NCI-H1105 treated with DMSO at 0.1 percent for 48 hours (cell line): Measurements from ENCODE around the gene EPAS1.

Experiments
- DNase-seq: peaks from one replicate; lab custom pipeline; 2025; lab: John Stamatoyannopoulos, UW

EPAS1 gene

GRCh38 chr2:46340740-46341420, 43.7 kb downstream of the EPAS1 start:
- DNase-seq, result no peak

DNA sequence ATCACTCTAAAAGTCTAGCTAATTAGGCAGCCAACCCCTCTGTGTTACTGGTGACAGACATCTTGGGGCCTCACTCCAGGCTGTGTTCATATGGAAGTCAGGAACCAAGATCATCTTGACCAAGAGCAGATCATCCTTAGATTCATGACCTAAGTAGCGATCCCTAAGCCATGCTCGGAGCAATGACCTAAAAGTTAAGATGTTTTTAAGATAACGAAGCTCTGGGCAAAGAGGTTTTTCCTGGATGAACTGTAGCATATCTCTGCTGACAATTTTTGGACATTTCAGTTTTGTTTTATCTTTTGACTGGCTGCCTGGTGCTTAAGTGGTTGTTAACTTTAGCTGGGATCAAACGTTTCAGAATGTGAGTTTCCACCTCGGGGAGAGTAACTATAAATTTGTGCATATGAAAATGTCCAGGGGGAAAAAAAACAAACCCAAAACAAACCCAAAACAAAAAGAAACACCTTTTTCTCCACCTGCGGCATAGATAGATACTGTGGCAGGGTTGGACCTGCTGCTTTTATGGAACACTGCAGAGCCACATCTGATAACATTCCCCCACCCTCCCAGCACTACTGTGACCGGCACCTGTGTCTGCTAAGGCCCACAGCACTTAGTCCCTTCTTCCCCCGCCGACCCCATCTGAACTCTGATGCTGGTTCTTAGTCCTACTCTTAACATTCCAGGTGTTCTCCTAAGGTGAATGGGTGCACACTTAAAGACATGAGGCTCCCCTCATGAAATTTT, 45.5 kb downstream of the EPAS1 start:
- DNase-seq, result no peak

DNA sequence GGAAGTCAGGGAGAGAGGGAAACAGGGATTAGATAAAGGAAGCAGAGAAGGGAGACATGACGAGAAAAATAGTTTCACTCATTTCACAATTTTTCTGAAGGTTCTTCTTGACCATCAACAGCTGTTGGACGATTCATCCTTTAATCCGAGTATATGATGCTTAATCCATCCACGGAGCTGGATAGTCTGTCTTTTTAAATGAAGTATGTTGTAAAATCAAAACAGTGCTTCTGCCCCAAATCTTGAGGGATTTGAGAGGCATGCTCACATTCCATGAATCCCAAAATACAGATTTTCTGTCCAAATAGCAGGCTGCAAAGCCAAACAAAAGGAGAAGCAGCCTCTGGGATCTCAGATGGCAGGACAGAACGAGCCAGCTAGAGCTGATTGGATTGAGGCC, 47.5 kb downstream of the EPAS1 start:
- DNase-seq, result no peak

- DNase-seq, result no peak
Measured at GRCh38 chr2:46345775-46346174, 48.6 kb downstream of the EPAS1 start.

- no peak for DNase-seq
Measured at GRCh38 chr2:46346719-46347118, 49.5 kb downstream of the EPAS1 start.

DNA sequence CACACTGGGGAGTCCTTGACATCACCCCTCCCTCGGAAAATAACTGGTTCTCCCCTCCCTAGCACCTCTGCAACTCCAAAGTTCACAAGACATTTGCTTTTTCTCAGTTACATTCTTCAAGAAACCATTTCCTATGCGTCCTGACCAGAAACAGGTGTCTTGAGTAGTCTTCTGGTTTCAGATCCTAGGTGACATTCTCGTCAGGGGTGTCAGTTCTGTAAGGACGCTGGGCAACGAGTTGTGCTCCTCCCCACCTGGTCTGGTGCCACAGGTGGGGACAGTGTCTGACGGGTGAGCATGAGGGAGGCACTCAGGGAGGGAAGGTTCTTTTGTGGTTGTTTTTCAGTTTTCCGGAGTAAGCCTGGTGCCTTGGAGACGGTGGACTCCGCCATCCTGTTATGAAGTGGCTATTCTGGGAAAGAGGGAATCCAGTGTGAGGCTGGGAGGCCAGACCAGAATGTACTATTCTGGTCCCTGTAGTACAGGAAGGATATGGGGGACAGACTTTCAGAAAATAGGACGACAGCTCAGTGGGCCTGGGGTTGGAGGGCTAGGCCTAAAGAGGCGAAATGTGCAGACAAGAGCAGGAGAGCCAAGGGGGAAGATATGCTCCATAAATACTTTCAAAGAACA, 50.6 kb downstream of the EPAS1 start:
- no peak for DNase-seq

DNA sequence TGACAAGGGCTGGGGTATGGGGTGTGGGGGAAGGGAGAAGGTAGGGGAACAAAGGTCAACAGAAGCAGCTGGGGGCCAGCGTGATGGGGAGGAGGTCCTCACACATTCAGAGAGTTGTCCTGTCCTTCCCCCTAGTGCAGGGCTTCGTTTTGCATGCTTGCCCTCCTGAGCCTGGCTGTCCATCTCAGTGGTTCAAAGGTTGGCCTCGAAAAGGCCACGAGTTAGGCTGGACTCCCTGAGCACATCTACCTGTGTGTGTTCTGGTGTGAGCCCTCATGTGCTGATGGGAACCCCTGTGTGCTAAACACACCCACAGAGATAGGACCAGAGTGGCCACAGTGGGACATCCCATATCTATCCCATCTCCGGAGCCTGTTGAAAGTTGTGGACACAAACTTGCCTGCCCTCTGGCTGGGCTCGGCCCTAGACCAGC, 51.9 kb downstream of the EPAS1 start:
- DNase-seq, result no peak

- no peak for DNase-seq
Measured at GRCh38 chr2:46350029-46350689, 53.0 kb downstream of the EPAS1 start.

DNA sequence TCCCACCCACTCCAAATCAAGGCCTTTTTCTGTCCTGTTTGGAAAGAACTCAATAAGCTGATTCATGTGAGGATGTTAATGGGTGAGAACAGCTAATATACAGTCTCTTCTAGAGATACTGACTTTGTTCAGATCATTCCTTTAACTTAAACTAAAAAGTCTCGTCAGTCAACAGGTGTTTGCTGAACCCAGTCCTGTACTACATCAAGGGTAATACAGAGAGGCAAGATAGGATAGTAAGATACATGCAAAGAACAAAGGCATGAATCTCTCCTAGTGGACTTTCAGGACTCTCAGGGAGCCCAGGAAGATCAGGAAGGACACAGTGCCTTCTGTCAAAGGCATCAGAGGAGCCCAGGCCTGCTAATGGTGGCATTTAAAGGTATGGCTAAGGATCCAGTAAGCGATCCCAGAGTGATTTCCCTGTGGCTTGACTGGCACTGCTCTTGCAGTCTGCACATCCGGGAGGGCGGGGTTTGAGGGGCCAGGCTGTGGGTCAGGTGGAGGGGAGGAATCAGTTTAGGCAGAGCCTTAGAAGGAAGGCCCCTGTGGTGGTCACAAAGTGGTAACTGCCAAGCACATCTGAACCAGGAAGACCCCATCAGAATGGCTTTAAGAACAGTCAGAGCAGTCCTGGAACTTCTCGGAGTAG, 54.0 kb downstream of the EPAS1 start:
- no peak for DNase-seq

DNA sequence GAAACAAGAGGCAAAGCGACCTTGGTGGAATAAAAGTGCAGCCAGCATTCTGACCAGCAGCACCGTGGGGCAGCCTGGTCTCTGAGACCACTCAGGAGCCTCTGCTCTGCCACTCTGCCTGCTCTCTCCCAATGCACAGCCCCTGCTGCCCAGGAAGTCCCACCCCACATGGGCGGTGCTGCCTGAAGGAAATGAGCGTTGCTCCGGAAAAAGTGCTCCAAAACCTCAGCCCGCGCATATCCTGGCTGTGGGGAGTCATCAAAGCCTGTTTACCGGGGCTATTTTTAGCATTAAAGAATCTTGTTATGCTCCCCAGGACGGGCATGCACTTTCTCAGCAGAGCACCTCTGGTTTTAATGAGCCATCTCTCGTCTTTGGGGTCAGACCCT, 54.5 kb downstream of the EPAS1 start:
- no peak for DNase-seq

DNA sequence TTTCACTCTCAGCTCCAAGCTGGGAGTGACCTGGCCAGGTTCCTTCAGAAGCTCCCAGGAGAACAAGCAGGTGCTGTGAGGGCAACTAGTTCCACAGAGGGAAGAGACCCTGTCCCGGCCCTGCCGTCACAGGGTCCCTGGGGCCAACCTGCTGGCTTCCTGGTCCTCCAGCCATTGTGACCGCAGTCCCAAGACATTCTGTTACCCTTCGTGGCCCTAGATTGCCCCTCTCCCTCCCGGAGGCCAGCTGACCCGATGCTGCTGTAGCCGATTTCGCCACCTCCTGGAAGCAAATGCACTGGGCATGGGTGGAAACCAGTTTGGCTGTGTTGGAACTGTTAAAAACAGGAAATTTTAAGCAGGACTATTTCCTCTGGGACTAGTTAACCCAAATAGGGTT, 55.4 kb downstream of the EPAS1 start:
- DNase-seq, result no peak

DNA sequence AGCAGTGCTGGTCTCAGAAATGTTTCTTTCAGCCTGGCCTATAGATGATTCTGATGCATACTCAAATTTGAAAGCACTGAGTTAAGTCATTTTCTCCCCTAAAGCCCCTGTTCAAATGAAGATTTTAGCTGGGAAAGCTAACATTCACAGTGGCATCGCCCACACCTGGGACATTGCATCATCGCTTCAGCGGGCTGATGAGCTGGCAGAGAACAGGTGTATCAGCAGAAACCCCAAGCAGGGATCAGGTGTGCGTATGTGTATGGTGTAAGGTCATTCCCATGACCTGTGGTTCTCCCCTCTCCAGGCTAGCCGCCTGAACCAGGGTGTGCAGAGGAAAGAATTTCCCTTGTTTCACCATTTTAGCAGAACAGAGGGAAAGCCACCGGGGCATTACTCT, 56.3 kb downstream of the EPAS1 start:
- no peak for DNase-seq

- no peak for DNase-seq
Measured at GRCh38 chr2:46355756-46356155, 58.5 kb downstream of the EPAS1 start.

DNA sequence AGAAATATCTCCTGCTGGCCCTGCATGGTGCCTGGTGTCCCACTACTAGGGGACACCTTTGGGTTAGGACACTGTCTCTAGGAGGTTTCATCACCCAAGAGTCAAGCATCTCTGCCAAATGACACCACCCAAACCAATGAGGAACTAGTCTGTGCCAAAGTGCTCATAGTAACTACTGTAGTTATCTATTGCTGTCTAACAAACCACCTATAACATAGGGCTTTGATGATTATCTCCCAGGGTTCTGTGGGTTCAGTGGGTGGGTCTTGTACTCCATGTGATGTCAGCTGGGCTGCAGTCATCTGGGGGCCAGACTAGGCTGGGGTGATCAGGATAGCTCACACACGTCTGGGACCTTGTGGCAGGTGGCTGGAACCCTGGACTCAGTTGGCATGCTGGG, 59.8 kb downstream of the EPAS1 start:
- DNase-seq, result no peak

- no peak for DNase-seq
Measured at GRCh38 chr2:46358713-46359112, 61.5 kb downstream of the EPAS1 start.

- no peak for DNase-seq
Measured at GRCh38 chr2:46360303-46360702, 63.1 kb downstream of the EPAS1 start.

DNA sequence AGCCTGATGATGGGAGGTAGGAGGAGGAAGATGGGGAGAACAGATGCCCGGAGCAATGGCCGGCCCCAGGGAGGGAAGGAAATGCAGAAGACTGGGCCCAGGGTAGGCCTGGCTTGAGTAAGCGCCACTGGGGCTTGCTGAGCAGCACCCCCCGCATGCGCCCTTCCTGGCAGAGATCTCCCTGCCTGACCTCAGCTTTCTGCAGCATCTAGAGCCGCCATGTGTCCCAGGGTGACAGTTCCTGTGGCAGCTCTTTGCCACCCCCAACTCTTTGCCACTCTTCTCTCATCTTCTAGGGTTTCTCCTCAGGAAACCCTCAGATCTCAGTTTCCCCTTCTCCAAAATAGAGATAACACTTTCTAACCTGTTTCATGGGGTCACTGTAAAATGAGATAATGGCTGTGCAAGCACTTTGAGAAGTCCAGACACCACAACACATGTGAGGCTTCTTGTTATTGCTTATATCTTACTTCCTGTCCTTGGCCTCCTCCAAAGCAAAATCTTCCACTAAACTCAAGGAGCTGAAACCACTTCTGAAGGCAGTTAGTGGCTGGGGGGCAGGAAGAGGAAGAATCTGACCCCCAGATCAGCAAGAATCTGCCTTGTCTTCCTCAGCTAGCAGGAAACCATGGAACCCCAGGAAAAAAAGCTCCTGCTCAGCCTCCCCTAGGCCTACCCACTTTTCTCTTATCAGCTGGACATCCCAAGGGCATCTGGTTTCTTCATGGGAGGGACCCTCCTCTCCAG, 64.9 kb downstream of the EPAS1 start:
- DNase-seq, result no peak

- DNase-seq, result no peak
Measured at GRCh38 chr2:46362667-46363012, 65.4 kb downstream of the EPAS1 start.

GRCh38 chr2:46363535-46364170, 66.4 kb downstream of the EPAS1 start:
- no peak for DNase-seq

- peak; percentile 47 for DNase-seq
Measured at GRCh38 chr2:46364797-46365457, 67.7 kb downstream of the EPAS1 start.
